Skeletal muscle tissue (tissue), 4 donors: ENCODE measurements around the gene APBA1. TPM values are rescaled to one million over a fixed set of nuclear protein-coding genes. Genes with fewer than 3 reads are reported as not detected.
A peak's percentile ranks its signal among the peaks of the same experiment; 100 is the strongest.

Source experiments
- H3K27ac ChIP-seq: one replicate; pipeline ENCODE4 v1.7.0; 2013; ENCODE audit warnings: mild to moderate bottlenecking, low read depth, low read length, inconsistent platforms
- H3K27me3 ChIP-seq, 3 donors: one replicate each; pipeline ENCODE4 v1.7.0; 2013; ENCODE audit warnings: low read length in 3 of 3; ENCODE audit not compliant: control insufficient read depth in 3 of 3, insufficient read depth in 3 of 3
- H3K36me3 ChIP-seq, 3 donors: one replicate each; pipeline ENCODE4 v1.7.0; 2013; ENCODE audit warnings: low read length in 3 of 3; ENCODE audit not compliant: control insufficient read depth in 3 of 3, insufficient read depth in 3 of 3
- H3K4me1 ChIP-seq, 3 donors: one replicate each; pipeline ENCODE4 v1.7.0; 2013; ENCODE audit warnings: low read length in 3 of 3, mild to moderate bottlenecking in 3 of 3; ENCODE audit not compliant: control insufficient read depth in 3 of 3, insufficient read depth in 3 of 3
- H3K4me3 ChIP-seq, 3 donors: one replicate each; pipeline ENCODE4 v1.7.0; 2013; ENCODE audit warnings: low read length in 3 of 3
- H3K9ac ChIP-seq, 3 donors: one replicate each; pipeline ENCODE4 v1.7.0; 2013; ENCODE audit warnings: low read length in 3 of 3, mild to moderate bottlenecking in 3 of 3, moderate library complexity in 2 of 3, low read depth in 1 of 3
- H3K9me3 ChIP-seq, 3 donors: one replicate each; pipeline ENCODE4 v1.7.0; 2013; ENCODE audit warnings: low read length in 3 of 3; ENCODE audit not compliant: control insufficient read depth in 3 of 3
- total RNA-seq: library from RNA; depleted of rRNA; stranded (reverse); fragments of >200 nt; gene quantifications from one replicate; pipeline ENCODE4 v1.2.3, GENCODE V29; 2014
- donor health status: Osteomylitis.

Gene APBA1
- total RNA-seq, 1 donor from 2014 or later, result 2.6 TPM

DNA sequence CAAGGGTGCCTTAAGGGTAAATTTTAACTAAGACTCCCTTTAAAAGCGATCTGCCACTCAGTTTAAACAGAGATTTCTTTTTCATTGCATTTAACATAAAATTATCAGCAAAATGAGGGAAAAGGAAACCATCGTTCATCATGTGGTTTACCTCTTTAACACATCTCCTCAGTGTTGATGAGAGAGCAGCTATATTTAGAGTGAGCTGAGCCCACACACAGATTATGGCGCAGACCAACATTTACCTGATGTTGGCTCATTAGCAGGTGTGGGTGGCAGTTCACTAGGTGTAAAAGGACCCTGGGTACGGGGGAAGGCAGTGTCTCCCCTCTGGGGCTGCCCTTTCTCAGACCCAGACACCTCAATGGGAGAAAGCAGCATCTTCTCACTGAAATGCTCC lies 197.3 kb downstream of the APBA1 start:
- Histone ChIP-seq H3K4me1 (no peaks in the 10 kb centered on the region), H3K9me3 (no peaks in the 10 kb centered on the region), H3K36me3 (no peaks in the 10 kb centered on the region), H3K27ac (no peak overlapping the region), H3K9ac (no peak overlapping the region), H3K27me3 (no peaks in the 10 kb centered on the region), H3K4me3 (no peak overlapping the region)

DNA sequence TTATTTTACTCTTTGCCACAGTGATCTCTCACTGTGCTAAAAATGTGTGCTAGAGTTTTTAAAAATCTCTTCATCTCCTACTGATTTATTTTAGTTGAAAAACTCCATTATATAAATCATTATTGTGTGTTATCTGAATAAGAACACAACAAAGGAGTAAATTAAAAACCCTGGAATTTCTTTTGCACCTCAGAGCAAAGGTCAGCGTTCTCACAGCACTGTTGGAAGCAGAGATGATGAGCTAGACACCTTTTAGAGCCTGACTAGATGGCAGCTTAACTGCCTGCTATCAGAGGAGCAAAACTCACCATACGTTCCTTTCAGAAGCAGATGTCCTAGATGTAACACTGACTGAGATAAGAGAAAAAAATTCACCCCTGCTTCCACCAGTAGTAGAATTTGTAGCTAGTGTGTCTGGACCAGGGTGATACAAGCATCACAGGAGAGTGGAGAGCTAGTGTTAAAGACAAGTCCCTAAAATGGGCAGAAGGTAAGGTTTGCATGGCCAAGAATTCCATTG lies 200.0 kb downstream of the APBA1 start:
- H3K9ac ChIP-seq, result no peak overlapping the region
- H3K36me3 ChIP-seq, result peaks cover 0 to 3% (median 0%) of the 10 kb centered on the region in 3 donors
- no peaks in the 10 kb centered on the region for H3K9me3 ChIP-seq
- no peak overlapping the region for H3K4me3 ChIP-seq
- H3K4me1 ChIP-seq, result no peaks in the 10 kb centered on the region
- H3K27ac ChIP-seq, result no peak overlapping the region
- no peaks in the 10 kb centered on the region for H3K27me3 ChIP-seq

DNA sequence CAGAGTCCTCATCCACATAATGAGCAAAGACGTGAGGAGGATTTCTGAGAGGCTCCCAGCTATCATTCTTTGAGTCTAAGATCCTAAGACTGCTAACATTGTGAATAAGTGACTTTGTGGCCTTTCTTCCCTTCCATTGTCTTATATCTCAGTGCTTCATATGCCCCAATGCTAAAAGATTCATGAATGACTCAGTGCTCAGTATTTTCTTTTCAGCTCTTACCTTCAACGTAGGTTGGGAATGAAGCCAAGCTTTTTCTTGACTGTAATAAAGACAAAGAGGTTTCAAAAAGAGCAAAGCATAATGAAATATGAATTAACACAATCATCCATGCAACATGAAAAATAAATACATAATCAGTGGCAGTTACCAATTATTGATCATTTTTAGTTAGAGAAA lies 200.7 kb downstream of the APBA1 start:
- H3K36me3 ChIP-seq, result peaks cover 0 to 5% (median 0%) of the 10 kb centered on the region in 3 donors
- H3K4me1 ChIP-seq, result no peaks in the 10 kb centered on the region
- H3K4me3 ChIP-seq, result no peak overlapping the region
- no peaks in the 10 kb centered on the region for H3K9me3 ChIP-seq
- no peaks in the 10 kb centered on the region for H3K27me3 ChIP-seq
- no peak overlapping the region for H3K9ac ChIP-seq
- no peak overlapping the region for H3K27ac ChIP-seq

DNA sequence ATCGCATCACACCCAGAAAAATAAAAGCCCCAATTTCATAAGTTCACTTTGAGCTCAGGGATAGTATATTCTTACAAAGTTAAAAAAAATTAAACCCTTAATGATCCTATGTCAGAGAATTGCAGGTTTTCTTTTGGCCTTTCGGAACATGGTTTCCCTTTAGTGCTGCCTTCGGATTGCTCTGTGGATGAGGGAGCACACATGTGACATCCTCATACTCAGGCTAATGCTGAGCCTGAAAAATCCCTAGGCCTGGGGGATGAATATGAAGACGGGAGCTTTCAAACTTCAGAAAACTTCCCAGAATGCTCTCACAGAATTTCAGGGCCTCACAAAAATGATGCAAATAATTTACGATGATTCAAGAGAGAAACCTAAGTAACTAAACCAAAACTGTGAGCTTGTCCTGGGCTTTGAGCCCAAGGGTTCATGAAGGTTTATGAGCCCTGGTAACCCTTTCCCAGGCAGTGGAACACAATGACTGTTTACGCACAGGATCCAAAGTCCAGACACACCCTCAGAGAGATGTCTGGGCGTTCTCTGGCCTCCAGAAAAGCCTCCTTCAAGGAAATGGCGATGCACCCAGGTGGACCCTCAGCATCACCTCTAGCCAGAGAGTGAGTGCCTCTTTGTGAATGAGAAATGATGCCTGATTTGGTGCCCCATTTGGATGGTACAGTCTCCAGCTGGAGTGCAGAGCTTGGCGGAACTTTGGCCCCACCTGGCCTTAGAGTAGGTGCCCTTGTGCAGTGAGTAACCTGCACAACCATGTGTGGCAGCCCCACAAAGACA lies 201.8 kb downstream of the APBA1 start:
- Histone ChIP-seq H3K27ac (no peak overlapping the region), H3K27me3 (no peaks in the 10 kb centered on the region), H3K36me3 (peaks cover 0 to 10% (median 0%) of the 10 kb centered on the region in 3 donors), H3K9ac (no peak overlapping the region), H3K4me3 (no peak overlapping the region), H3K4me1 (peaks cover 0 to 7% (median 5%) of the 10 kb centered on the region in 3 donors), H3K9me3 (no peaks in the 10 kb centered on the region)

DNA sequence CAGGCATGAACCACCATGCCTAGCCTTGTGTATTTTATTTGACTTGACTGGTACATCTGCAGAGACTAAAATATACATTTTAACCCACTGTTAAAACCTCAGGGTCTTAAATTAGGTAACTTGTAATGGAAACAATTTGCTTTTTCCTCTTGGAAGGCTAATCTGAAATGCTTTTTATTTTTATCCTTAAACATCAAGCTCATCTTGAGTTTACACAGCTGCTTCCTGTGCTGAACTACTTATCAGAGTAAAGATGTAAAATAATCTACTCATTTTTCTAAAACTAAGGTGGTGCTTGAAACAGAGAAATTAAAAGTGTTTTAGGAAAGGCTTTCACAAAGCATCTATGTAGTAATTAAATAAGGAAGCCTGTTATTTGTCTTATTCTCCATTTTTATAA lies 203.0 kb downstream of the APBA1 start:
- Histone ChIP-seq H3K4me3 (no peak overlapping the region), H3K9me3 (no peaks in the 10 kb centered on the region), H3K27ac (no peak overlapping the region)

DNA sequence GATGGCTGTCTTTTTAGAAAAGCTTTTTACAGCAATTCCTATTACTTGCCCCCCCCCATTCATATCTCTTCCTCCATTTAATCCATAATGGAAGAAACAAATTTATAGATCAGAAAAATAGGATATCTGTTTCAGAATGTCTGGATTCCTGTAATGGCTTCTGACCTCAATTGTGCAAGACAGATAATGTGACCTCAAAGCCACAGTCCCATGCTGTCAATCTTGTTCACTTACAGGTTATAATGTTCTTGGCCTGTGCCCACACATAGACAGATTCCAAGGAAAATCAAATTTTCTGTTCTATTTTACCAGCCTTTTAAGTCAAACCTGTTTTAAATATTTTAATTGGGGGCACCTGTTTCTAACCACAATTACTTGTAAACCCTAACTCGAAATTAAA lies 203.8 kb downstream of the APBA1 start:
- no peaks in the 10 kb centered on the region for H3K27me3 ChIP-seq
- peaks cover 0 to 10% (median 6%) of the 10 kb centered on the region in 3 donors for H3K4me1 ChIP-seq
- H3K9me3 ChIP-seq, result no peaks in the 10 kb centered on the region
- peaks cover 0 to 11% (median 0%) of the 10 kb centered on the region in 3 donors for H3K36me3 ChIP-seq
- no peak overlapping the region for H3K27ac ChIP-seq
- H3K9ac ChIP-seq, result no peak overlapping the region
- H3K4me3 ChIP-seq, result no peak overlapping the region

More for the DNA sequence above, 203.0 kb downstream of the APBA1 start:
- no peaks in the 10 kb centered on the region for H3K27me3 ChIP-seq
- H3K4me1 ChIP-seq, result peaks cover 0 to 10% (median 6%) of the 10 kb centered on the region in 3 donors
- no peak overlapping the region for H3K9ac ChIP-seq
- peaks cover 0 to 10% (median 0%) of the 10 kb centered on the region in 3 donors for H3K36me3 ChIP-seq

GRCh38 chr9:69466151-69466550 lies 206.0 kb downstream of the APBA1 start:
- H3K36me3 ChIP-seq, result peaks cover 0 to 11% (median 0%) of the 10 kb centered on the region in 3 donors
- no peaks in the 10 kb centered on the region for H3K27me3 ChIP-seq
- no peaks in the 10 kb centered on the region for H3K9me3 ChIP-seq
- peaks cover 0 to 10% (median 6%) of the 10 kb centered on the region in 3 donors for H3K4me1 ChIP-seq
- peak overlapping the region; percentile 14 for H3K27ac ChIP-seq
- H3K9ac ChIP-seq, result no peak overlapping the region
- H3K4me3 ChIP-seq, result no peak overlapping the region

- peaks cover 0 to 10% (median 6%) of the 10 kb centered on the region in 3 donors for H3K4me1 ChIP-seq
- H3K27ac ChIP-seq, result no peak overlapping the region
- H3K4me3 ChIP-seq, result no peak overlapping the region
Measured at GRCh38 chr9:69465473-69465872, 206.7 kb downstream of the APBA1 start.

DNA sequence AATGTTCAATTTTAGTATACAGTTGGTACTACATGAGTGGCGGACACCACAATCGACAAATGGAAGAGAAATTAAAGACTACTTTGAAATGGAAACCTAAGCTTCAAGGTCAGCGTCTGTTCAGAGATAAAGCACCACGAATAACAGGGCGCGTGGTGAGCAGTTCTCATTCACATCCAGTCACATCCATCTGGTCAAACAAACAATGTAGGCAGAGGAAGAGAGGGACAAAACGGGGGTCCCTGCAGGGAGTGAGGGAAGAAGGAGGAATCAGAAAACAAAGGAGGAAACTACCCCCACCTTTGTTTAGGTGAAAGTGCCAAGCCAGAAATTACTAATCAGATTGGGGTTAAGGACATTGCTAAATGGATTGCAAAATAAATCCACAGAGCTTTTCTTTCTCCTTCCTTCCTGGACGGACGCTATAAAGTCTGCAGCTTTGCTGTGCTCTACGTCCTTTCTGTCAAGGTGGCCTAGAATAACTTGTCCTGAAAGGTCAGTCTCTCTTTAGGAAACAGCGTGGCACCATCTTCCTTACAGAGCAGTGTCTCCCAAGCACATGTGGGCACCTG lies 208.6 kb downstream of the APBA1 start:
- Histone ChIP-seq H3K36me3 (peaks cover 0 to 11% (median 0%) of the 10 kb centered on the region in 3 donors), H3K27ac (no peak overlapping the region), H3K9me3 (no peaks in the 10 kb centered on the region), H3K4me1 (peaks cover 0 to 10% (median 6%) of the 10 kb centered on the region in 3 donors), H3K9ac (no peak overlapping the region), H3K27me3 (no peaks in the 10 kb centered on the region), H3K4me3 (no peak overlapping the region)

More at GRCh38 chr9:69465473-69465872, 206.7 kb downstream of the APBA1 start:
- H3K27me3 ChIP-seq, result no peaks in the 10 kb centered on the region
- H3K9me3 ChIP-seq, result no peaks in the 10 kb centered on the region
- peaks cover 0 to 11% (median 0%) of the 10 kb centered on the region in 3 donors for H3K36me3 ChIP-seq
- H3K9ac ChIP-seq, result no peak overlapping the region

- Histone ChIP-seq H3K27ac (no peak overlapping the region), H3K9me3 (no peaks in the 10 kb centered on the region), H3K36me3 (peaks cover 0 to 8% (median 0%) of the 10 kb centered on the region in 3 donors), H3K27me3 (no peaks in the 10 kb centered on the region), H3K4me1 (peaks cover 0 to 10% (median 6%) of the 10 kb centered on the region in 3 donors), H3K9ac (no peak overlapping the region), H3K4me3 (no peak overlapping the region)
Measured at GRCh38 chr9:69462394-69462793, 209.8 kb downstream of the APBA1 start.
